ENCODE data around the gene AP3B1.
A peak's percentile ranks its signal among the peaks of the same experiment; 100 is the strongest.

AP3B1 gene

GRCh38 chr5:78151594-78152271 is 142.8 kb downstream of the AP3B1 start:
- DNase-seq (ENCODE audit: low read depth) = no peak
- no peak for TF ChIP-seq CTCF (conservative IDR thresholded peaks at IDR 0.05; ENCODE audit: low read depth, low read length)

GRCh38 chr5:78137290-78137689 is 157.2 kb downstream of the AP3B1 start:
- no peak for DNase-seq (ENCODE audit: low read depth)
- no peak overlapping the region for H3K4me3 ChIP-seq (ENCODE audit: low read depth, low read length)
- no peak for TF ChIP-seq CTCF (conservative IDR thresholded peaks at IDR 0.05; ENCODE audit: low read depth, low read length)

More at GRCh38 chr5:78151594-78152271, 142.8 kb downstream of the AP3B1 start:
- no peak overlapping the region for H3K4me3 ChIP-seq (ENCODE audit: low read depth, low read length)

GRCh38 chr5:78133423-78133822 is 161.1 kb downstream of the AP3B1 start:
- DNase-seq (ENCODE audit: low read depth) = no peak
- no peak for TF ChIP-seq CTCF (conservative IDR thresholded peaks at IDR 0.05; ENCODE audit: low read depth, low read length)
- no peak overlapping the region for H3K4me3 ChIP-seq (ENCODE audit: low read depth, low read length)

- DNase-seq (ENCODE audit: low read depth) = no peak
These were observed 162.0 kb downstream of the AP3B1 start for GRCh38 chr5:78132507-78132906.

GRCh38 chr5:78129597-78129996 is 164.9 kb downstream of the AP3B1 start:
- H3K4me3 ChIP-seq (ENCODE audit: low read depth, low read length) = no peak overlapping the region
- no peak for DNase-seq (ENCODE audit: low read depth)

More at GRCh38 chr5:78132507-78132906, 162.0 kb downstream of the AP3B1 start:
- TF ChIP-seq CTCF (conservative IDR thresholded peaks at IDR 0.05; ENCODE audit: low read depth, low read length) = no peak
- no peak overlapping the region for H3K4me3 ChIP-seq (ENCODE audit: low read depth, low read length)

GRCh38 chr5:78127875-78128274 is 166.6 kb downstream of the AP3B1 start:
- peak; percentile 46 for TF ChIP-seq CTCF (conservative IDR thresholded peaks at IDR 0.05; ENCODE audit: low read depth, low read length)
- no peak overlapping the region for H3K4me3 ChIP-seq (ENCODE audit: low read depth, low read length)
- DNase-seq (ENCODE audit: low read depth) = no peak

More at GRCh38 chr5:78129597-78129996, 164.9 kb downstream of the AP3B1 start:
- TF ChIP-seq CTCF (conservative IDR thresholded peaks at IDR 0.05; ENCODE audit: low read depth, low read length) = no peak

- no peak overlapping the region for H3K4me3 ChIP-seq (ENCODE audit: low read depth, low read length)
- no peak for DNase-seq (ENCODE audit: low read depth)
- no peak for TF ChIP-seq CTCF (conservative IDR thresholded peaks at IDR 0.05; ENCODE audit: low read depth, low read length)
These were observed 168.0 kb downstream of the AP3B1 start for GRCh38 chr5:78126536-78126935.
